OCI-LY1 (cell line): ENCODE results near the gene BFSP1.

Source experiments
- H2AFZ ChIP-seq: fragments of 200-600 bp; sonication (generic), shearing (Covaris generic); 2 replicates; pipeline ENCODE4 v1.6.0; 2014; ENCODE audit warnings: antibody characterized with exemption, mild to moderate bottlenecking, low read length
- H3F3A ChIP-seq: fragments of 200-600 bp; sonication (generic), shearing (Covaris generic); 2 replicates; pipeline ENCODE4 v1.6.0; 2014; ENCODE audit warnings: mild to moderate bottlenecking, antibody characterized with exemption, low read length, moderate library complexity; ENCODE audit not compliant: insufficient read depth
- H3K27ac ChIP-seq: fragments of 200-600 bp; sonication (generic); 2 replicates; pipeline ENCODE4 v1.5.1; 2014; ENCODE audit warnings: low read length, mixed run types, mild to moderate bottlenecking, low read depth; ENCODE audit not compliant: poor library complexity, severe bottlenecking
- H3K27me3 ChIP-seq: fragments of 200-600 bp; sonication (generic); 2 replicates; pipeline ENCODE4 v1.6.0; 2014; ENCODE audit warnings: antibody characterized with exemption, mild to moderate bottlenecking, low read length, moderate library complexity; ENCODE audit not compliant: insufficient read depth
- H3K36me3 ChIP-seq: fragments of 200-600 bp; sonication (generic); 2 replicates; pipeline ENCODE4 v1.6.1; 2014; ENCODE audit warnings: mild to moderate bottlenecking, antibody characterized with exemption, low read length, moderate library complexity, mixed read lengths; ENCODE audit not compliant: insufficient read depth
- H3K4me1 ChIP-seq: fragments of 200-600 bp; sonication (generic); 2 replicates; pipeline ENCODE4 v1.5.1; 2014; ENCODE audit warnings: mild to moderate bottlenecking, low read length, moderate library complexity; ENCODE audit not compliant: insufficient read depth, severe bottlenecking
- H3K4me2 ChIP-seq: fragments of 200-600 bp; sonication (generic), shearing (Covaris generic); 2 replicates; pipeline ENCODE4 v1.6.1; 2014; ENCODE audit warnings: low read length
- H3K4me3 ChIP-seq: fragments of 200-600 bp; sonication (generic); 2 replicates; pipeline ENCODE4 v1.5.1; 2014; ENCODE audit warnings: low read length, low read depth, mild to moderate bottlenecking, mixed read lengths; ENCODE audit not compliant: poor library complexity, severe bottlenecking
- H3K79me2 ChIP-seq: fragments of 200-600 bp; shearing (Covaris generic); 2 replicates; pipeline ENCODE4 v1.6.1; 2016; ENCODE audit warnings: mixed run types, low read length, mixed read lengths; ENCODE audit not compliant: insufficient read depth
- H3K9ac ChIP-seq: fragments of 200-600 bp; sonication (generic), shearing (Covaris generic); 2 replicates; pipeline ENCODE4 v1.6.1; 2014; ENCODE audit warnings: mild to moderate bottlenecking, low read length, mixed read lengths
- H3K9me2 ChIP-seq: fragments of 200-600 bp; sonication (generic), shearing (Covaris generic); 2 replicates; pipeline ENCODE4 v1.6.1; 2014; ENCODE audit warnings: low read depth, mild to moderate bottlenecking, low read length, mixed read lengths
- H3K9me3 ChIP-seq: fragments of 200-600 bp; shearing (Covaris generic); 2 replicates; pipeline ENCODE4 v1.6.1; 2014; ENCODE audit warnings: low read length, mixed read lengths
- H4K20me1 ChIP-seq: fragments of 200-600 bp; sonication (generic), shearing (Covaris generic); 2 replicates; pipeline ENCODE4 v1.6.0; 2016; ENCODE audit warnings: mild to moderate bottlenecking, low read length; ENCODE audit not compliant: insufficient read depth
- EZH2 ChIP-seq: fragments of 200-600 bp; sonication (generic), shearing (Covaris generic); IDR thresholded peaks from 2 replicates; pipeline ENCODE4 v1.8.0; 2017; ENCODE audit warnings: borderline replicate concordance, mixed run types, mild to moderate bottlenecking, antibody characterized with exemption, low read length, moderate library complexity, mixed read lengths
- TF ChIP-seq, protein P1 (sequence below): fragments of 200-600 bp; sonication (generic), shearing (Covaris generic); IDR thresholded peaks from 2 replicates; pipeline ENCODE4 v1.5.1; 2017; ENCODE audit warnings: mild to moderate bottlenecking, antibody characterized with exemption, low read length, moderate library complexity, mixed read lengths

The BFSP1 gene

GRCh38 chr20:17522528-17522927, 8.7 kb downstream of the BFSP1 start:
- Histone ChIP-seq H3K9me2 (no peaks in the 10 kb centered on the region), H3K27me3 (peaks cover 5% of the 10 kb centered on the region), H3F3A (no peaks in the 10 kb centered on the region), H3K4me3 (no peak overlapping the region), H3K9ac (no peak overlapping the region), H3K4me2 (no peak overlapping the region), H3K79me2 (no peaks in the 10 kb centered on the region), H3K36me3 (no peaks in the 10 kb centered on the region), H3K4me1 (no peaks in the 10 kb centered on the region), H2AFZ (no peak overlapping the region), H3K27ac (no peak overlapping the region), H3K9me3 (no peaks in the 10 kb centered on the region), H4K20me1 (no peaks in the 10 kb centered on the region)
- TF ChIP-seq EZH2: no peak
- TF ChIP-seq, protein P1, sequence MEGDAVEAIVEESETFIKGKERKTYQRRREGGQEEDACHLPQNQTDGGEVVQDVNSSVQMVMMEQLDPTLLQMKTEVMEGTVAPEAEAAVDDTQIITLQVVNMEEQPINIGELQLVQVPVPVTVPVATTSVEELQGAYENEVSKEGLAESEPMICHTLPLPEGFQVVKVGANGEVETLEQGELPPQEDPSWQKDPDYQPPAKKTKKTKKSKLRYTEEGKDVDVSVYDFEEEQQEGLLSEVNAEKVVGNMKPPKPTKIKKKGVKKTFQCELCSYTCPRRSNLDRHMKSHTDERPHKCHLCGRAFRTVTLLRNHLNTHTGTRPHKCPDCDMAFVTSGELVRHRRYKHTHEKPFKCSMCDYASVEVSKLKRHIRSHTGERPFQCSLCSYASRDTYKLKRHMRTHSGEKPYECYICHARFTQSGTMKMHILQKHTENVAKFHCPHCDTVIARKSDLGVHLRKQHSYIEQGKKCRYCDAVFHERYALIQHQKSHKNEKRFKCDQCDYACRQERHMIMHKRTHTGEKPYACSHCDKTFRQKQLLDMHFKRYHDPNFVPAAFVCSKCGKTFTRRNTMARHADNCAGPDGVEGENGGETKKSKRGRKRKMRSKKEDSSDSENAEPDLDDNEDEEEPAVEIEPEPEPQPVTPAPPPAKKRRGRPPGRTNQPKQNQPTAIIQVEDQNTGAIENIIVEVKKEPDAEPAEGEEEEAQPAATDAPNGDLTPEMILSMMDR: no peak

DNA sequence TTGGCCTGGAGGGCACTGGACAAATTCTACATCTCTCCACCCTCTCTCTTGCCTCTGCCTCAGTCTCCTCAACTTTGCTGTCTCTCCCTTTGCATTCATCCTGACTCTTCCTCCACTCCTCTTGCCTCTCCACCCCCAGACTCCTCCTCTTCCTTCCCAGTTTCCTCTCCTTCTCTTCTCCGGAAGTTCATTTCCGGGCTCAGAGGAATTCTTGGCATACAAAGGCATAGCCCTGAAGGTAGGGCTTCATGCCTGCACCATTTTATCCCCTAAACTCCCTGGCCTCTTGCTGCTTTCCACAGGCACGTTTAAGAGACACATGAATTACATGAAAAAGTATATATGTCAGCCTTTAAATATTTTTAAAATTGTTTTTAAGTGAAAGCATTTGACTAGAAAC, 10.6 kb downstream of the BFSP1 start:
- Histone ChIP-seq H3K4me3 (no peak overlapping the region), H3K27me3 (peaks cover 5% of the 10 kb centered on the region; the same call in 1 of the 2 replicates), H3F3A (no peaks in the 10 kb centered on the region), H3K9me2 (no peaks in the 10 kb centered on the region), H2AFZ (no peak overlapping the region), H3K9me3 (no peaks in the 10 kb centered on the region), H3K79me2 (no peaks in the 10 kb centered on the region), H4K20me1 (no peaks in the 10 kb centered on the region), H3K4me2 (no peak overlapping the region), H3K27ac (no peak overlapping the region), H3K4me1 (no peaks in the 10 kb centered on the region), H3K36me3 (no peaks in the 10 kb centered on the region), H3K9ac (no peak overlapping the region)
- TF ChIP-seq EZH2: no peak
- TF ChIP-seq, protein P1: no peak

DNA sequence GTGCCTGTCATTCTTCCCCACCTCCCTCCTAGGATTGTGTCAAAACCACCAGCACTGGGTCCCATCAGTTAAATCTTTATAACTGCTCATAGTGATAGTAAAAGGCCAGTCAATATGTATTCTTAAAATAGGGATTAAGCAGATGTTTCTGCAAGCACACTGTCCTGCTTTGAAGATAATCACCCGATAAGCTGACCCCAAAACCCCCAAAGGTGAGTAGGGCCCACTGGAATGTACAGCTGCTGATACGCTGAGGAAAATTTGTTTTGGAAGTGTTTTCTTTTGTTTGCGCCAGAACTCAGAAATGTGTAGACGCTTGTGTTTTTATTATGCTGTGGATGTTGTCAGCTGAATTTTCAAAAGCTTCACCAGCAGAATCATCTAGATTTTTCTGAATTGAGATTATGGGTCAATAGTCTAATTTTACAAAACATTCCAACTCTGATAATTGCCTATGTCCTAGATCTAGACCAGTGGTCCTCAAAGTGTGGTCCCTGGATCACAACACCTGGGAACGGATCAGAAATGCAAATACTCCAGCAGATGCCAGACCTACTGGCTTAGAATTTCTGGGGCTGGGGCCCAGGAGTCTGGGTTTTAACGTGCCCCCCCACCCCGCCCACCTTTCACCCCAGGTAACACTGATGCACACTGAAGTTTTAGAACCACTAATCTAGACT, 11.4 kb downstream of the BFSP1 start:
- Histone ChIP-seq H3K9ac (no peak overlapping the region), H3K4me1 (no peaks in the 10 kb centered on the region), H2AFZ (no peak overlapping the region), H3F3A (no peaks in the 10 kb centered on the region), H3K9me2 (no peaks in the 10 kb centered on the region), H4K20me1 (no peaks in the 10 kb centered on the region), H3K4me2 (no peak overlapping the region), H3K4me3 (no peak overlapping the region), H3K36me3 (no peaks in the 10 kb centered on the region), H3K79me2 (no peaks in the 10 kb centered on the region), H3K27me3 (no peaks in the 10 kb centered on the region), H3K27ac (no peak overlapping the region), H3K9me3 (no peaks in the 10 kb centered on the region)
- TF ChIP-seq, protein P1: no peak
- no peak for TF ChIP-seq EZH2
